AG09309 (cell line): ENCODE measurements around the gene HEPN1.

Source experiments
- DNase-seq: peaks from one replicate; pipeline ENCODE4 v3.0.0-alpha.2; 2010; ENCODE audit warnings: low read depth
- H3K4me3 ChIP-seq: 2 replicates; pipeline ENCODE4 v1.5.1; 2011; ENCODE audit warnings: mild to moderate bottlenecking, low read depth, low read length, moderate library complexity; ENCODE audit not compliant: control insufficient read depth
- CTCF ChIP-seq: IDR thresholded peaks from 2 replicates; pipeline ENCODE4 v1.5.1; 2011; ENCODE audit warnings: mild to moderate bottlenecking, low read depth, low read length, inconsistent platforms; ENCODE audit not compliant: insufficient read depth, control insufficient read depth; ENCODE audit errors: missing control alignments

The HEPN1 gene

GRCh38 chr11:124884869-124885479 is 34.1 kb upstream of the HEPN1 start:
- no peak for DNase-seq
- no peak overlapping the region for H3K4me3 ChIP-seq
- TF ChIP-seq CTCF = no peak

GRCh38 chr11:124886476-124886875 is 32.6 kb upstream of the HEPN1 start:
- no peak for TF ChIP-seq CTCF
- no peak overlapping the region for H3K4me3 ChIP-seq
- no peak for DNase-seq

- DNase-seq = no peak
Measured at GRCh38 chr11:124886978-124887666, 31.9 kb upstream of the HEPN1 start.

GRCh38 chr11:124887667-124888013 is 31.4 kb upstream of the HEPN1 start:
- DNase-seq = no peak

More at GRCh38 chr11:124886978-124887666, 31.9 kb upstream of the HEPN1 start:
- no peak overlapping the region for H3K4me3 ChIP-seq
- TF ChIP-seq CTCF = no peak

GRCh38 chr11:124889191-124890091 is 29.6 kb upstream of the HEPN1 start:
- no peak for DNase-seq
- TF ChIP-seq CTCF = no peak
- no peak overlapping the region for H3K4me3 ChIP-seq

More at GRCh38 chr11:124887667-124888013, 31.4 kb upstream of the HEPN1 start:
- TF ChIP-seq CTCF = no peak
- H3K4me3 ChIP-seq = no peak overlapping the region

GRCh38 chr11:124890151-124890550 is 28.9 kb upstream of the HEPN1 start:
- no peak overlapping the region for H3K4me3 ChIP-seq
- DNase-seq = no peak
- no peak for TF ChIP-seq CTCF
